GM19351 (cell line): ENCODE data around the gene GCLC.
"Not testable (repeated sequence)": the region's sequence is repeated elsewhere in the genome, so short reads cannot be mapped to it uniquely, and the experiment has no call there.

ENCODE experiments used
- ATAC-seq: cut with Tn5 transposase; IDR thresholded peaks from one replicate; pipeline ENCODE4 v1.9.1; 2021; ENCODE audit warnings: mild to moderate bottlenecking, moderate library complexity; ENCODE audit not compliant: unreplicated experiment

The GCLC gene

DNA sequence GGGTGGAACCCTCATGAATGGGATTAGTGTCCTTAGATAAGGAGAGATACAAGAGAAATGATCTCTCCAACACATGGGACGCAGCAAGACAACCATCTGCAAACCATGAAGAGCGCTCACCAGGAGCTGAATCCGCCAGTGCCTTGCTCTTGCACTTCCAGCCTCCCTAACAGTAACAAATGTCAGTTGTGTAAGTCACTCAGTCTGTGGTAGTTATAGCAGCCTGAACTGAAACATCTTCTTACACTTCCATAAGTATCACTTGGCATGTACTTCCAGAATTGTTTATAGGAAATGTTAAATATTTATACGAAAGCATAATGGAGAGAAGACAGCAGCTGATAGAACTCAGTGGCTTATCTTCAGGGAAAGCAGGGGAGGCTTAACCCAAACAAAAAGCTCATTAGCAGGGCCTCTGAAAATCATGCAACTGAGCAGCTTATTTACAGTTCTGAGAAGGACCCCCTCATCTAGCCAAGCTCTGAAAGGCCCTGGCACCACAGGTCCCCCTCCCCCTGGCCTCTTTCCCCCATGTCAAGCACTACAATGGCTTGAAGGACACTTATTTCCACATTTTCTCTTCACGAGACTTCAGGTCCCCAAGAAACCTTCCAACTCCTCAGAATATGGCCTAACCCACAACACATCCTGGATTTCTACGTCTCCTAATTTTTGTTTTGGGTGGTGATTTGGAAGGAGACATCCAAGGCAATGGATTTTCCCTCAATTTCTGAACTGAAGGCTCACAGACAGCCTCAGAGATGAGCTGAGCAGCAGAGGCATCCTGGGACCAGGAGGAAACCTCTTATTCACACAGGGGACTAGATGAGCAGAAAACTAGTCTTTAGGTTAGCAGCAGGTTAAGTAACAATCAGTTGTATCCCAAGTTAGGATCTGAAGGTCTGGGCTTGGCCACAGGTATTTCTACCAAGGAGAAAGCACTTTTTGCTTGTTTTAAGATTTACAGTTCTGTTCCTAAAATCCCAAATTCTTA, 49.1 kb downstream of the GCLC start:
- no peak for ATAC-seq

DNA sequence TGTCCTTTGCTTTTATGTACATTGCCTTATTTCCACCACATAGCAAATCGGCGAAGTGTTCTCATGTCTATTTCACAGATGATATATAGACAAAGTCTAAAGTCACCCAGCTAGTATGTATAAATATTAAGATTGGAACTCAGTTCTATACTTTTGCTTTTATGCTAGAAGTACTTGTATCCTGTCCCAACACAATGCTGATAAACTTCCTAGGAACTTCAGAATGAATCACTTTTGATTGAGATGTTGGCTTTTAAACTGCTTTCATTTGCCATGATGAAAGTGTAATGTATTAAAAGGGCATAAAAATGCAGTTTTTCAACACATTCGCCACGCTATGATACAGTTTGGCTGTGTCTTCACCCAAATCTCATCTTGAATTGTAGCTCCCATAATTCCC, 50.8 kb downstream of the GCLC start:
- ATAC-seq: no peak

DNA sequence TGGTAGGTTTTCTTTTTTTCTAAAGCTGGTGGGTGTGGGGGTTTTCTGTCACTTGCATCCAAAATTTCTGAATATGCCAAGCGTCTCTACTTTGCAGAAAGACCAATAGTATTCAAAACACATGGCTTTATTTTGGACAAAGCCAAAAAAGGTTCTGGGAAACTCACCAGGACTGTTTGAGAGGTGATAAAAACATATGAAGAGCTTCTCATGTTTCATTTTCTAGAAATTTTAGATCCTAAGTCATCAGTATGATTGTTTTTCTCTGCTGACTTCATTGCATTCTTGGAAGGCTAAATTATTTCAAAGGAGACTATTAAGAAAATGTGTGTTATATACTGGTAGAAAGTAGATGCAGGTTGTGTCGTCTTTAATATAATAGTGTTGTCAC, 51.3 kb downstream of the GCLC start:
- ATAC-seq: no peak

GRCh38 chr6:53492860-53493634, 51.9 kb downstream of the GCLC start:
- ATAC-seq: no peak

DNA sequence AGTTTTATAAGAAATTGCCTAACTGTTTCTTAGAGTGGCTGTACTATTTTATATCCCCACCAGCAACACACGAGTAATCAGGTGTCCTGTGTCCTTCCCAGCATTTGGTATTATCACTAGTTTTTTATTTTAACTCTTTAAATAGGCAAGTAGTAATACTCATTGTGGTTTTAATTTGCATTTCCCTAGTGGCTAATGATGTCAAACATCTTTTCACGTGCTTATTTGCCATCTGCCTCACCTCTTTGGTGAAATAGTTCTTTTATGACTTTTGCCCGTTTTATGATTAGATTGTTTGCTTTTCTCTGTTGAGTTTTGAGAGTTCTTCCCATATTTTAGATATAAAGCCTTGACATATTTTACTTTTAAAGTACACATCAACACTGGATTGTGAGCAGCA, 57.8 kb downstream of the GCLC start:
- no peak for ATAC-seq

DNA sequence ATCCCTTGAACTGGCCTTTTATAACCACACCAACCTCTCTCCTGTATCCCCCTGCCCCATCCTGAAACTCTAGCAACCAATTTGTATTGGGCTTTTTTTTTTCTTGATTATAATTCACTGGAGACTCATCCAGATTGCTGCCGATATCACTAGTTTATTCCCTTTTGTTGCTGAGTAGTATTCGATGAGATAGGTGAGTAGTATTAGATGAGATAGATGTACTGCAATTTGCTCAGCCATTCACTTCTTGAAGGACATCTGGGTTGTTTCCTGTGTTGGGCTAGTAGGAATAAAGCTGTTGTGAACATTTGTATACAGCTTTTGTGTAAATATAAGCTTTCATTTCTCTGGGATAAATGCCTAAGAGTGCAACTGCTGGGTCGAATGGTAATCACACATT, 58.2 kb downstream of the GCLC start:
- ATAC-seq: no peak

DNA sequence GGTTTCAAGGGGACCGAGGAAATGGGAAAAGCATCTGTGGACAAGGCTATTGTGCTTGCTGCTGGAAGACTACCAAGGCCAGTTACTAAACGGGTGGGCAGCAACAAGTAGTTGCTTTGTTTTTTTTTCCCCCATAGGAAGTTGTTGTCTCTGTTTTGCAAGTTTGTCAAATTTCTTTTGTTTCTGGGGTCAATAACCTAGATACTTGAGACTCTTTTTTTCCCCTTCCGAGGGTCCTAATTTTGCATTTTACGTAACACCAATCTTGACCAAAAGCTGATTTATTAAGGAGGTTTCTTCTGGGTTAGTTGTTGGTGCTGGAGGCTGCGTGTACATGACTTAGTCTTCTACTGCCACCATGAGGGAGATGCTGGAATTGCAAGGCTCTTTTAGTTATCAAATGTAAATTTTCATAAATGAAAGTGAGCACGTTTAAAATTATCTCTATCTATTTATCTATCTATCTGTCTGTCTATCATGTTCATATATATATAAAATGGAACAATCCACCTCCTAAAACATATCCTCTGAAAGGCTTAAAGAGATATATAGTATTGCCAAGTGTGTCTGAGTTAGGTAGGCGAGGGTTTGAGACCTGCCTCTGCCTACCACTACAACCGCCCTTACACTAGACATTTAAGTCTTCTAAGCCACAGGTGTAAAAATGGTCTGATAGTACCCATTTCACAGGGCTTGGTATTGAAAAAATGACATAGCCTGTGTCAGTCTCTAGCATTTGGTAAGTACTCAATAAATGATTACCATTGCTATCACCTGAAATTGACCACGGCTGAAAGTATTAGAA, 60.2 kb downstream of the GCLC start:
- ATAC-seq: no peak

DNA sequence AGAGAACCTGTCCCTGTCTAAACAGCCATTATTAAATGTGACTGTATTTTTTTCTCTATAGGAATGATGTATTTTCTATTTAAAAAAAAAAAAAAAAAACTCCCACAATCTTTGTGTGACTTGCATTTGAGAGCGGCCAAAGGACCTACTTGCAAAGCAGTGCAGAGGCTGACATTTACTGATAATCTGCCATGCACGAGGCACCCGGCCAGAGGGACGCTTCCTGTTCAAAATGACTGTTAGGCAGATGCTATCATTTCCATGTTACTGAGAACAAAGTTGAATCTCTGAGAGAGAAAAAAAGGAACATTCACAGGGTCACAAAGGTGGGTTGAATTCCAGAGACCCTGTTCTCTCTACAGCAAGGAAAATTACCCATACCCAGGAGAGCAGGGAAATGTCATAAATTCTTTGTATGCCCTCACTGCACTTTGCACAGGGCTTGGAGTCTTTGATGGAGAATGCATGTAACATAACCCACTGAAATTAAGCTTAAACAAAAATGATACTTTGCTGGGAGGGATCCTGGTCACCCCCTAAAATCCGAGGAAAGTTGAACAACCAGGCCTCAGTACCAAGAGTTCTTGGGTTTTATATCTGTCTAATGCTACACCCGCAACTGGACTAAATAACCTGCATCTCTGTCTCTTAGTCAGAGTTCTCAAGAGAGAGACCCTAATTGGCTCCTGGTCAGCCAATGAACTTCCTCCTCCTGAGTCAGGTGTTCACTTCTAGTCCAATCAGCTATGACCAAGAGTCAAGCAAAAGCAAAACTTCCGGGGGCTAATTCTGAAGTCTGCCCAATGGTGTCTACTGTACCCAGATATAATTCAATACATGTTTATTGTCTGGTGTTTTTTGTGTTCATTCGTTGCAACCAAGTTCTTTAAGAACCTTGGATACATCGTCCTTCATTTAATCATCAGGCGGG, 61.2 kb downstream of the GCLC start:
- ATAC-seq: peak; percentile 58

GRCh38 chr6:53481323-53481722, 63.6 kb downstream of the GCLC start:
- no peak for ATAC-seq

DNA sequence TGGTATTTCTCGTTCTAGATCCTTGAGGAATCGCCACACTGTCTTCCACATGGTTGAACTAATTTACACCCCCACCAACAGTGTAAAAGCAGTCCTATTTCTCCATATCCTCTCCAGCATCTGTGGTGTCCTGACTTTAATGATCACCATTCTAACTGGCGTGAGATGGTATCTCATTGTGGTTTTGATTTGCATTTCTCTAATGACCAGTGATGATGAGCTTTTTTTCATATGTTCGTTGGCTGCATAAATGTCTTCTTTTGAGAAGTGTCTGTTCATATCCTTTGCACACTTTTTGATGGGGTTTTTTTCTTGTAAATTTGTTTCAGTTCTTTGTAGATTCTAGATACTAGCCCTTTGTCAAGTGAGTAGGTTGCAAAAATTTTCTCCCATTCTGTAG, 64.1 kb downstream of the GCLC start:
- not testable (repeated sequence) for ATAC-seq

- no peak for ATAC-seq
Measured at GRCh38 chr6:53479871-53480270, 65.0 kb downstream of the GCLC start.

DNA sequence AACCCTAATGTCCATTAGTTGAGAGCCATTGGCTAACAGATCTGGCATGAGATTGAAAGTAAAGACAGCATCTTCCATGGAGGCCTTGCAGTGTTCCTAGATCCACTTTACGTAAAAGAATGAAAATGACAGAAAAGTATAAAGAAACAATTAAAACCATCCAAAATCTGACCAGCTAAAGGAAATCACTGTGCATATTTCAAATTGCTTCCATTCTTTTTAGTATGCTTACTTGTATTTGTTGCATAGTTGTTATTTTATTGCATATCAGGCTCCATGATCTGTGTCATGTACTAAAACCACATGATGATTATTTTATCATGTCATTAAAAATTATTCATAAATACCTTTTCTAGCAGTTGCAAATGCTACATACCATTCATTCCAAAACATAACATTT, 67.9 kb downstream of the GCLC start:
- ATAC-seq: no peak

DNA sequence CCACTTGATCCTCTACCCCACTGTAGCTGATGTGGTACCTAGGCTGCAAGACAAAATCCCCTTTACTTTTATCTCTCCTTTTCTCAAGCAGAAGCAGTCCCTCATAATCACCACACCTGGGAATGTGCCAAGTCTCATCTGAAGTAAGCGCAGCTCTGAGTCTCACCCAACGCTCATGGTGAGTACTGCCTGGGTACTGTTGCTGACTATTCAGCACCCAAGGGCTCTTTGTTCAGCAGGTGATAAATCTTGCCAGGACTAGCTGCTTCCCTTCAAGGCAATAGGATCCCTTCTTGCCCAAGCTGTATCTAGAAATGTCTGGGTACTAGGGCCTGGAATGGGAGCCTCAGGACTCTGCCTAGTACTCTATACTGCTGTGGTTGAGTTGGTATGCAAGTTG, 70.9 kb downstream of the GCLC start:
- ATAC-seq: no peak

DNA sequence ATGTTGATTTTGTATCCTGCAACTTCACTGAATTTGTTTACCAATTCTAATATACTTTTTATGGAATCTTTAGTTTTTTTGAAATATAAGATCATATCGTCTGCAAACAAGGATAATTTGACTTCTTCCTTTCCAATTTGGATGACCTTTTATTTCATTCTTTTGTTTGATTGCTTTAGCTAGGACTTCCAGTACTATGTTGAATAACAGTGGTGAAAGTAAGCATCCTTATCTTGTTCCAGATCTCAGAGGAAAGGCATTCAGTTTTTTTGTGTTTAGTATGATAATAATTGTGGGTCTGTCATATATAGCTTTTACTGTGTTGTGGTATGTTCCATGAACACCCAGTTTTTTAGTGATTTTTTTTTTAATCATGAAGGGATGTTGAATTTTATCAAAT, 75.7 kb downstream of the GCLC start:
- ATAC-seq: no peak

- ATAC-seq: no peak
Measured at GRCh38 chr6:53466257-53466656, 78.6 kb downstream of the GCLC start.

DNA sequence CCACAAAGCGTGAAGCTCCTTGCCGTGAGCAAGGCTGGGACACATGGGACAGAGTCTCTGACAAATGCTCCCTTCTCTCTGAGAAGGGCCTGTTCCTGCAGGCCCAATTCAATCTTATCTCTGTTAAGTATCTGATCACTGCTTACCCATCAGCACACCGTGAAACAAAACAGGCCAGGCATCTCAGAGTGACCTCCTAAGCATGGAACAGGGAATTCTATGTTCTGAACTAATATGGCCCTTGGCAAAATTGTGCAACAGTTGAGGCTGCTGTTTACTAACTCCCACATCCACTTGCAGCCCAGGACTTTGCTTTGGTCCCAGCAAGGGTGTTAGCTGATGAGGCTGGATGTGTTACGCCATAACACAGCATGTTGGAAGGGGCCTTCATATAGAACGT, 79.2 kb downstream of the GCLC start:
- no peak for ATAC-seq

GRCh38 chr6:53464927-53465460, 79.9 kb downstream of the GCLC start:
- ATAC-seq: no peak

DNA sequence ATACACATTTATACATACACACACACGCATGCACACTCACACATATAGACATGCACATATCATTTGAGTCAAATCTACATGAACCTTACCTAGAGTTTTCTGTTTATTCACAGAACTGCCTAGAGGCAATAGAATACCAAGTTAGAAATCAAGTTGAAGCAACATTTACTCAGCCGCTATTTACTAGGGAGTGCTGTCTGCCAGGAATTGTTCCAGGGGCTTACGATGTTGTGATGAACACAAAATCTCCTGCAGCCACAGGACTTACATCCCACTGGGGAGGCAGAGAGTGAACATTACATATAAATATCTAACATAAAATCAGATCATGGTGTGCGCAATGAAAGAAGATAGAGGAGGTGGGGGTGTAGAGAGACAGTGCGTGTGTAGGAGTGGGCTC, 80.4 kb downstream of the GCLC start:
- no peak for ATAC-seq

- ATAC-seq: peak; percentile 46
Measured at GRCh38 chr6:53461696-53462095, 83.2 kb downstream of the GCLC start.
